ENCODE measurements around the gene STAP1.

DNA sequence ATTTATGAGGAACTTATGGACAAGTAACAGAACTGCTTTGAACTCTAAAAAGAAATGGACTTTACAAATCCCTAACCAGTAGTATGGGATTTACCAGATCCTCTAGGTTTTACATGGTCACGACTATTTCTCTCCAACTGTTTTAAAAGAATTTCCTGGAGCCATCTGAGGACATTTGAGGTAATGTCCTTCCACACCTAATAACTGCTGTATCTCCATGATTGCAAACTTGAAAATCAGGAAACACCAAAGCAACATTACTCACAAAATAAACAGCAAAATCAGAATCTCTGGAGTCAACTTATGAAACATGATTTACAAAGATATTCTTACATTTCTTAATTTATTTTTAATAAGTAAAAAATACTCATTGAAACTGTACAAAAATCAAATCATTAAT, 58.0 kb downstream of the STAP1 start:
- TF ChIP-seq CTCF (IDR thresholded peaks at IDR 0.05) (no peak), POLR2A (IDR thresholded peaks at IDR 0.05) (no peak)

All from upper lobe of left lung (tissue), 4 donors.